ENCODE data around the gene SENP7. TPM values are rescaled to one million over a fixed set of nuclear protein-coding genes. Genes with fewer than 3 reads are reported as not detected.

The SENP7 gene
- total RNA-seq, 2 donors from 2014 or later: 23.7 to 55.1 TPM

- no peak for ATAC-seq (ENCODE audit: insufficient number of reproducible peaks, low FRiP score, low read depth)
- Histone ChIP-seq H3K27me3 (replicated peaks; ENCODE audit: insufficient read depth) (no peaks in the 10 kb centered on the region), H3K4me1 (ENCODE audit: control insufficient read depth in 1 of 2, low read depth in 2 of 2) (peaks cover 0 to 15% of the 10 kb centered on the region in 2 donors), H3K36me3 (no peaks in the 10 kb centered on the region), H3K27ac (no peak overlapping the region), H3K9me3 (peaks cover 12% of the 10 kb centered on the region), H3K4me3 (no peak overlapping the region)
- no peak for DNase-seq (ENCODE audit: low spot score)
- no peak for TF ChIP-seq CTCF (IDR thresholded peaks at IDR 0.05)
Measured at GRCh38 chr3:101388706-101389105, 124.3 kb downstream of the SENP7 start.

GRCh38 chr3:101387351-101387750 lies 125.7 kb downstream of the SENP7 start:
- Histone ChIP-seq H3K36me3 (no peaks in the 10 kb centered on the region), H3K27me3 (replicated peaks; ENCODE audit: insufficient read depth) (no peaks in the 10 kb centered on the region), H3K27ac (no peak overlapping the region), H3K4me3 (no peak overlapping the region), H3K4me1 (ENCODE audit: control insufficient read depth in 1 of 2, low read depth in 2 of 2) (peaks cover 0 to 22% of the 10 kb centered on the region in 2 donors), H3K9me3 (peaks cover 12% of the 10 kb centered on the region)
- ATAC-seq (ENCODE audit: insufficient number of reproducible peaks, low FRiP score, low read depth): no peak
- TF ChIP-seq CTCF (IDR thresholded peaks at IDR 0.05): no peak
- no peak for DNase-seq (ENCODE audit: low spot score)

GRCh38 chr3:101384426-101384825 lies 128.6 kb downstream of the SENP7 start:
- H3K4me1 ChIP-seq (ENCODE audit: control insufficient read depth in 1 of 2, low read depth in 2 of 2): peaks cover 0 to 22% of the 10 kb centered on the region in 2 donors
- H3K36me3 ChIP-seq: no peaks in the 10 kb centered on the region
- H3K9me3 ChIP-seq: peaks cover 12% of the 10 kb centered on the region
- ATAC-seq (ENCODE audit: insufficient number of reproducible peaks, low FRiP score, low read depth): no peak
- no peak for DNase-seq (ENCODE audit: low spot score)
- no peaks in the 10 kb centered on the region for H3K27me3 ChIP-seq (replicated peaks; ENCODE audit: insufficient read depth)
- TF ChIP-seq CTCF (IDR thresholded peaks at IDR 0.05): no peak
- H3K27ac ChIP-seq: no peak overlapping the region
- H3K4me3 ChIP-seq: no peak overlapping the region

- H3K9me3 ChIP-seq: peaks cover 8% of the 10 kb centered on the region
- no peaks in the 10 kb centered on the region for H3K36me3 ChIP-seq
- H3K4me3 ChIP-seq: no peak overlapping the region
- H3K4me1 ChIP-seq (ENCODE audit: control insufficient read depth in 1 of 2, low read depth in 2 of 2): peaks cover 0 to 22% of the 10 kb centered on the region in 2 donors
- no peaks in the 10 kb centered on the region for H3K27me3 ChIP-seq (replicated peaks; ENCODE audit: insufficient read depth)
- no peak for TF ChIP-seq CTCF (IDR thresholded peaks at IDR 0.05)
- no peak overlapping the region for H3K27ac ChIP-seq
- no peak for ATAC-seq (ENCODE audit: insufficient number of reproducible peaks, low FRiP score, low read depth)
- DNase-seq (ENCODE audit: low spot score): no peak
Measured at GRCh38 chr3:101383656-101384055, 129.4 kb downstream of the SENP7 start.

GRCh38 chr3:101383156-101383575 lies 129.8 kb downstream of the SENP7 start:
- Histone ChIP-seq H3K36me3 (no peaks in the 10 kb centered on the region), H3K4me3 (no peak overlapping the region), H3K27me3 (replicated peaks; ENCODE audit: insufficient read depth) (no peaks in the 10 kb centered on the region), H3K4me1 (ENCODE audit: control insufficient read depth in 1 of 2, low read depth in 2 of 2) (peaks cover under 1 to 26% of the 10 kb centered on the region in 2 donors), H3K27ac (peak overlapping the region in 1 of 2 donors; percentile 24), H3K9me3 (peaks cover 3% of the 10 kb centered on the region)
- DNase-seq (ENCODE audit: low spot score): no peak
- TF ChIP-seq CTCF (IDR thresholded peaks at IDR 0.05): no peak
- no peak for ATAC-seq (ENCODE audit: insufficient number of reproducible peaks, low FRiP score, low read depth)
